ENCODE results near the gene CA5A. TPM values are rescaled to one million over a fixed set of nuclear protein-coding genes. Genes with fewer than 3 reads are reported as not detected.

Gene CA5A
- total RNA-seq, 1 donor from 2014 or later, result 0.06 TPM

GRCh38 chr16:87921236-87921773 is 15.0 kb downstream of the CA5A start:
- intact Hi-C loops (cut with DNase I), result no loop called here
- Histone ChIP-seq H3K9me3 (no peaks in the 10 kb centered on the region), H3K36me3 (no peaks in the 10 kb centered on the region), H3K4me1 (no peaks in the 10 kb centered on the region), H3K27me3 (ENCODE audit: low read depth) (no peaks in the 10 kb centered on the region), H3K27ac (no peak overlapping the region), H3K4me3 (no peak overlapping the region)
- no peak for TF ChIP-seq CTCF (IDR thresholded peaks at IDR 0.05)
- ATAC-seq (no peak), DNase-seq (no peak)

GRCh38 chr16:87919681-87919994 is 16.7 kb downstream of the CA5A start:
- Histone ChIP-seq H3K36me3 (no peaks in the 10 kb centered on the region), H3K27me3 (ENCODE audit: low read depth) (no peaks in the 10 kb centered on the region), H3K4me3 (no peak overlapping the region), H3K4me1 (no peaks in the 10 kb centered on the region), H3K9me3 (no peaks in the 10 kb centered on the region), H3K27ac (no peak overlapping the region)
- ATAC-seq (no peak), DNase-seq (no peak)
- intact Hi-C loops (cut with DNase I), result no loop called here
- no peak for TF ChIP-seq CTCF (IDR thresholded peaks at IDR 0.05)

- Histone ChIP-seq H3K4me3 (no peak overlapping the region), H3K4me1 (no peaks in the 10 kb centered on the region), H3K36me3 (no peaks in the 10 kb centered on the region), H3K27ac (no peak overlapping the region), H3K27me3 (ENCODE audit: low read depth) (no peaks in the 10 kb centered on the region), H3K9me3 (no peaks in the 10 kb centered on the region)
- intact Hi-C loops (cut with DNase I), result no loop called here
- ATAC-seq (no peak), DNase-seq (no peak)
- no peak for TF ChIP-seq CTCF (IDR thresholded peaks at IDR 0.05)
Measured at GRCh38 chr16:87918866-87919680, 17.3 kb downstream of the CA5A start.

GRCh38 chr16:87918338-87918737 is 18.0 kb downstream of the CA5A start:
- no peak for ATAC-seq
- TF ChIP-seq CTCF (IDR thresholded peaks at IDR 0.05), result no peak
- DNase-seq, result no peak

GRCh38 chr16:87917503-87917902 is 18.8 kb downstream of the CA5A start:
- H3K4me3 ChIP-seq, result no peak overlapping the region
- intact Hi-C loops (cut with DNase I), result no loop called here
- no peaks in the 10 kb centered on the region for H3K27me3 ChIP-seq (ENCODE audit: low read depth)

More at GRCh38 chr16:87918338-87918737, 18.0 kb downstream of the CA5A start:
- no peaks in the 10 kb centered on the region for H3K9me3 ChIP-seq
- no peaks in the 10 kb centered on the region for H3K36me3 ChIP-seq
- no peaks in the 10 kb centered on the region for H3K27me3 ChIP-seq (ENCODE audit: low read depth)
- intact Hi-C loops (cut with DNase I), result no loop called here
- H3K27ac ChIP-seq, result no peak overlapping the region
- H3K4me1 ChIP-seq, result no peaks in the 10 kb centered on the region
- H3K4me3 ChIP-seq, result no peak overlapping the region

More at GRCh38 chr16:87917503-87917902, 18.8 kb downstream of the CA5A start:
- DNase-seq (no peak), ATAC-seq (no peak)
- no peak for TF ChIP-seq CTCF (IDR thresholded peaks at IDR 0.05)
- Histone ChIP-seq H3K36me3 (no peaks in the 10 kb centered on the region), H3K4me1 (no peaks in the 10 kb centered on the region), H3K9me3 (no peaks in the 10 kb centered on the region), H3K27ac (no peak overlapping the region)
